ENCODE measurements around the gene MARK2. TPM values are rescaled to one million over a fixed set of nuclear protein-coding genes. Genes with fewer than 3 reads are reported as not detected.

MARK2 gene
- total RNA-seq, 1 donor from 2014 or later, result 41.5 TPM

- no peak for TF ChIP-seq CTCF (IDR thresholded peaks at IDR 0.05)
- H3K27ac Mint-ChIP-seq, result no peak overlapping the region
- peak; percentile 33 for ATAC-seq (ENCODE audit: low read depth)
- H3K36me3 Mint-ChIP-seq (ENCODE audit: low read depth), result no peaks in the 10 kb centered on the region
- peaks cover 2% of the 10 kb centered on the region for H3K27me3 Mint-ChIP-seq
- peaks cover 19% of the 10 kb centered on the region for H3K4me1 Mint-ChIP-seq
- POLR2A ChIA-PET, result interaction anchor here (1.0 to 1.5 kb wide), 3 partner anchors 29 to 79 kb away, joined by 4 read pairs; partner anchors contain the start of gene MARK2
- CTCF ChIA-PET, result interaction anchor here (1.5 kb wide), 1 partner anchor 81 kb away, joined by 7 read pairs; no protein-coding TSS in a partner anchor
- intact Hi-C loops (cut with micrococcal nuclease), result loop anchor here (1.0 to 2.0 kb wide), 3 partner anchors 21 to 150 kb away; partner anchors contain the start of genes NAA40 and ZFTA
- no peaks in the 10 kb centered on the region for H3K9me3 Mint-ChIP-seq
- peak overlapping the region; percentile 77 for H3K4me3 Mint-ChIP-seq
- DNase-seq, result no peak
These were observed 79.0 kb downstream of the MARK2 start for GRCh38 chr11:63917692-63918506.

GRCh38 chr11:63918507-63919191 lies 79.7 kb downstream of the MARK2 start:
- Mint-ChIP-seq H3K9me3 (no peaks in the 10 kb centered on the region), H3K27ac (no peak overlapping the region), H3K36me3 (ENCODE audit: low read depth) (no peaks in the 10 kb centered on the region), H3K4me3 (peak overlapping the region; percentile 50), H3K27me3 (peaks cover 7% of the 10 kb centered on the region), H3K4me1 (peaks cover 19% of the 10 kb centered on the region)
- intact Hi-C loops (cut with micrococcal nuclease), result loop anchor here (1.0 to 2.0 kb wide), 2 partner anchors 30 to 150 kb away; partner anchors contain the start of gene ZFTA
- ChIA-PET POLR2A (interaction anchor here (1.5 kb wide), 1 partner anchor 79 kb away, joined by 4 read pairs; no protein-coding TSS in a partner anchor), CTCF (interaction anchor here (1.5 to 3.9 kb wide), 2 partner anchors 81 to 82 kb away, joined by 7 to 32 read pairs; partner anchors contain the start of gene MARK2)
- TF ChIP-seq CTCF (IDR thresholded peaks at IDR 0.05), result no peak
- DNase-seq (no peak), ATAC-seq (ENCODE audit: low read depth) (no peak)

GRCh38 chr11:63919267-63920125 lies 80.6 kb downstream of the MARK2 start:
- Mint-ChIP-seq H3K4me1 (peaks cover 19% of the 10 kb centered on the region), H3K36me3 (ENCODE audit: low read depth) (no peaks in the 10 kb centered on the region), H3K9me3 (no peaks in the 10 kb centered on the region), H3K27ac (no peak overlapping the region), H3K27me3 (peaks cover 9% of the 10 kb centered on the region), H3K4me3 (peak overlapping the region; percentile 48)
- no peak for TF ChIP-seq CTCF (IDR thresholded peaks at IDR 0.05)
- DNase-seq, result no peak
- no peak for ATAC-seq (ENCODE audit: low read depth)
- ChIA-PET CTCF (interaction anchor here (3.9 kb wide), 1 partner anchor 82 kb away, joined by 32 read pairs; the partner anchor contains the start of gene MARK2), POLR2A (interaction anchor here (1.0 kb wide), 1 partner anchor 19 kb away, joined by 4 read pairs; the partner anchor contains the start of gene NAA40)
- intact Hi-C loops (cut with micrococcal nuclease), result loop anchor here (2.0 kb wide), 1 partner anchor 31 kb away; no protein-coding TSS in a partner anchor

GRCh38 chr11:63920126-63920938 lies 81.4 kb downstream of the MARK2 start:
- ATAC-seq (ENCODE audit: low read depth), result no peak
- peaks cover 19% of the 10 kb centered on the region for H3K4me1 Mint-ChIP-seq
- intact Hi-C loops (cut with micrococcal nuclease), result no loop called here
- no peak for DNase-seq
- H3K4me3 Mint-ChIP-seq, result no peak overlapping the region
- TF ChIP-seq CTCF (IDR thresholded peaks at IDR 0.05), result no peak
- H3K36me3 Mint-ChIP-seq (ENCODE audit: low read depth), result no peaks in the 10 kb centered on the region
- H3K27ac Mint-ChIP-seq, result no peak overlapping the region
- H3K27me3 Mint-ChIP-seq, result peaks cover 8% of the 10 kb centered on the region
- no peaks in the 10 kb centered on the region for H3K9me3 Mint-ChIP-seq
- ChIA-PET POLR2A (interaction anchor here (0.6 to 1.0 kb wide), 4 partner anchors 14 to 38 kb away, joined by 3 to 5 read pairs (median 4); partner anchors contain the start of gene NAA40), CTCF (interaction anchor here (1.3 to 3.9 kb wide), 4 partner anchors 9 to 91 kb away, joined by 3 to 32 read pairs (median 4); partner anchors contain the start of gene MARK2)

Measured in activated B cell treated with CpG ODN at 0.5 μM for 24 hours (primary cell).